Hematopoietic multipotent progenitor cell treated with erythropoietin and hydrocortisone succinate and interleukin-3 and kit ligand, for 4 days (in vitro differentiated cells): Measurements from ENCODE around the gene RBL1.
"Not testable (repeated sequence)": the region's sequence is repeated elsewhere in the genome, so short reads cannot be mapped to it uniquely, and the experiment has no call there.

ENCODE experiments used
- DNase-seq: peaks from one replicate; pipeline ENCODE4 v3.0.0-alpha.2; 2015

The RBL1 gene

DNA sequence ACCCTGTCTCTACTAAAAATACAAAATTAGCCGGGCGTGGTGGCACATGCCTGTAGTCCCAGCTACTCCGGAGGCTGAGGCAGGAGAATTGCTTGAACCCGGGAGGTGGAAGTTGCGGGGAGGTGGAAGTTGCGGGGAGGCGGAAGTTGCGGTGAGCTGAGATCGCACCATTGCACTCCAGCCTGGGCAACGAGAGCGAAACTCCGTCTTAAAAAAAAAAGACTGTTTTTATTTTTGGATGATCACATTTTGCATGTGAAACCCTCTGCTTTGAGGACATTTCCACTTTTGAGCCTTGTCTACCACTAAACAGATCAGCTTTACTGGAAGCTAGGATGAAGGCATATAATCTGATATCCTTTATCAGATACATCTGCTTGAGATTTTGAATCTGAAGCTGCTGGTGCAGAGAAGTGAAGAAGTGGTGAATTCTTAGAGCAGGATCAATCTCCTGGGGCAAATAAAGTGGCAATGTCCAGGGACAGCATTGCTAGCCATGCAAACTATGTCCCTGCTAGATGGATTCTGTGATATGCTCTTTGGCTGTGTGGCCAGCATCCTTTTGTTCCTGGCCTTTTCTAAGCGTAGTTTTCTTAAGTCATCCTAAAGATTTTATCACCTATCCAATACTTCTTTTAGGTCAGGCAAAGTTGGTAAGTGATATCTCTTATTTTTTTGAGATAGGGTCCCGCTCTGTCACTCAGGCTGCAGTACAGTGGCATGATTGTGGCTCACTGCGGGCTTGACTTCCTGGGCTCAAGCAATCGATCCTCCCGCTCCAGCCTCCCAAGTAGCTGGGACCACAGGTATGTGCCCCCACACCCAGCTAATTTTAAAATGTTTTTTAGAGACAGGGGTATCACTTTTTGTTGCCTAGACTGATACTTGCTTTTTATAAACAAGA lies 23.3 kb downstream of the RBL1 start:
- DNase-seq, result no peak

DNA sequence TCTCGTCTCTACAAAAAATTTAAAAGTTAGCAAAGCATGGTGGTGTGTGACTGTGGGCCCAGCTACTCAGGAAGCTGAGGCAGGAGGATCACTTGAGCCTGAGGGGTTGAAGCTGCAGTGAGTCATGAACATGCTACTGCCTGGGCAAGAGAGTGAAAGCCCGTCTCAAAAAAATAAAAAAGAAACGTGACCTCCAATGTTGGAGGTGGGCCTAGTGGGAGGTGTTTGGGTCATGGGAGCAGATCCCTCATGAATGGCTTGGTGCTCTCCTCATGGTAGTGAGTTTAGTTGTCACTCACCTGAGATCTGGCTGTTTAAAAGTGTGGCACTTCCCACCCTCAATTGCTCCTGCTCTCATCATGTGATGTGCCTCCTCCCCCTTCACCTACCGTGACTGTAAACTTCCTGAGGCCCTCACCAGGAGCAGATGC lies 24.3 kb downstream of the RBL1 start:
- no peak for DNase-seq

- not testable (repeated sequence) for DNase-seq
Measured at GRCh38 chr20:37069563-37069962, 26.2 kb downstream of the RBL1 start.

- no peak for DNase-seq
Measured at GRCh38 chr20:37066168-37066567, 29.6 kb downstream of the RBL1 start.

DNA sequence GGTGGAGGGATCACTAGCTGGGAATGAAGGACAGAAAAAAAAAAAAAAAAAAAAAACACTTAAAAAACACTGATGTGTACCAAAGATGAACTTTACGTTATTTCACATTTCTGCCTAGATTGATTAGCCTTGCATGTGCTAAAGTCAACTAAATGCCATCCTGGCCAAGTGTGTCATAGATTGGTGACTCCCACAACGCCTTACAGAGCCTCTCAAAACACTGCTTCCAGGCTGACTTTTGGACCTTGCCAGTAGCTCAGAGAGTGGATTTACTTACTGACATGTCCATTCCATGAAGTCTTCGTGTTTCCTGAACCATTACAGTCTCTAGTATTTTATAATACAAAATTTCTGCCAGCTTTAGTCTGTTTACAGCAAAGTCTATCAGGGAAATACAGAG lies 40.5 kb downstream of the RBL1 start:
- no peak for DNase-seq

- DNase-seq, result no peak
Measured at GRCh38 chr20:37053230-37053950, 42.4 kb downstream of the RBL1 start.

DNA sequence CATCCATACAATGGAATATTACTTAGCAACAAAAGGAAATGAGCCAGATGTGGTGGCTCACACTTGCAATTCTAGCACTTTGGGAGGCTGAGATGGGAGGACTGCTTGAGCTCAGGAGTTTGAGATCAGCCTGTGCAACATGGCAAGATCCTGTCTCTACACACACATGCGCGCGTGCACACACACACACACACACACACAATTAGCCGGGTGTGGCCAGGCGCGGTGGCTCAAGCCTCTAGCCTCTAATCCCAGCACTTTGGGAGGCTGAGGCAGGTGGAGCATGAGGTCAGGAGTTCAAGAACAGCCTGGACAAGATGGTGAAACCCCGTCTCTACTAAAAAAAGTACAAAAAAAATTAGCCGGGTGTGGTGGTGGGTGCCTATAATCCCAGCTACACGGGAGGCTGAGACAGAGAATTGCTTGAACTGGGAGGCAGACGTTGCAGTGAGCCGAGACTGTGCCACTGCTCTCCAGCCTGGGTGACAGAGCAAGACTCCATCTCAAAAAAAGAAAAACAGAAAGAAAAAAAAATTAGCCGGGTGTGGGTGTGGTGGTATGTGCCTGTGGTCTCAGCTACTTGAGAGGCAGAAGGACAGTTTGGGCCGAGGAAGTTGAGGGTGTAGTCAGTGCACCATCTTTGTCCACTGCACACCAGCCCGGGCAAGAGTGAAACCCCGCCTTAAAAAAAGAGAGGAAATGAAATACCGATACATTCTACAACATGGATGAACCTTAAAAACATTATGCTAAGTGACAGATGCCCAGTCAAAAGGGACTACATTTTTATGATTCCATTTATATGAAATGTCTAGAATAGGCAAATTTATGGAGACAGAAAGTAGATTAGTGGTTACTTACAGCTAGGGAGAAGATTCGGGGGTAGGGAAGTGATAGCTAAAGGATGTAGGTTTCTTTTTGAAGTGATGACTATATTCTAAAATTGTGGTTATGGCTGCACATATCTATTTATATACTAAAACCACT lies 52.5 kb downstream of the RBL1 start:
- DNase-seq, result peak; percentile 27

- not testable (repeated sequence) for DNase-seq
Measured at GRCh38 chr20:37039366-37039765, 56.4 kb downstream of the RBL1 start.

GRCh38 chr20:37032077-37032476 lies 63.7 kb downstream of the RBL1 start:
- no peak for DNase-seq

- no peak for DNase-seq
Measured at GRCh38 chr20:37020636-37021035, 75.2 kb downstream of the RBL1 start.

GRCh38 chr20:37012631-37013030 lies 83.2 kb downstream of the RBL1 start:
- not testable (repeated sequence) for DNase-seq

DNA sequence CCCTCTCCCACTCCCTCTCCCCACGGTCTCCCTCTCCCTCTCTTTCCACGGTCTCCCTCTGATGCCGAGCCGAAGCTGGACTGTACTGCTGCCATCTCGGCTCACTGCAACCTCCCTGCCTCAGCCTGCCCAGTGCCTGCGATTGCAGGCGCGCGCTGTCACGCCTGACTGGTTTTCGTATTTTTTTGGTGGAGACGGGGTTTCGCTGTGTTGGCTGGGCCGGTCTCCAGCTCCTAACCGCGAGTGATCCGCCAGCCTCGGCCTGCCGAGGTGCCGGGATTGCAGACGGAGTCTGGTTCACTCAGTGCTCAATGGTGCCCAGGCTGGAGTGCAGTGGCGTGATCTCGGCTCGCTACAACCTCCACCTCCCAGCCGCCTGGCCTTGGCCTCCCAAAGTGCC lies 83.9 kb downstream of the RBL1 start:
- DNase-seq, result not testable (repeated sequence)

DNA sequence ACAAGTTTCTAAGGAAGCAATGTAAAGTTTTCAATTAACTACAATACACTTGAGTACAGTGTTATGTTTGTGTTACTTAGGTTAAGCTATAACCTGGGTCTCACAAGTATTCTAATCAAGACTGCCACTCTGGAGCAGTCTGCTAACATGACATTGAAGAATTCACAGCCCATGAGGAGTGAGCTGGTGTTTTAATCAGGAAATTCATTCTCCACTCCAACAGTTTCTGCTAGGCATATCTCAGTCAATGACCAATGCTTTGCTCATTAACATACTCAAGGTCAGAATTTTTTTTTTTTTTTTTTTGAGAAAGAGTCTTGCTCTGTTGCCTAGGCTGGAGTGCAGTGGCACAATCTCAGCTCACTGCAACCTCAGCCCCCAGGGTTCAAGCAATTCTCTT lies 84.7 kb downstream of the RBL1 start:
- DNase-seq, result no peak

GRCh38 chr20:37007898-37008649 lies 87.7 kb downstream of the RBL1 start:
- DNase-seq, result peak; percentile 53

DNA sequence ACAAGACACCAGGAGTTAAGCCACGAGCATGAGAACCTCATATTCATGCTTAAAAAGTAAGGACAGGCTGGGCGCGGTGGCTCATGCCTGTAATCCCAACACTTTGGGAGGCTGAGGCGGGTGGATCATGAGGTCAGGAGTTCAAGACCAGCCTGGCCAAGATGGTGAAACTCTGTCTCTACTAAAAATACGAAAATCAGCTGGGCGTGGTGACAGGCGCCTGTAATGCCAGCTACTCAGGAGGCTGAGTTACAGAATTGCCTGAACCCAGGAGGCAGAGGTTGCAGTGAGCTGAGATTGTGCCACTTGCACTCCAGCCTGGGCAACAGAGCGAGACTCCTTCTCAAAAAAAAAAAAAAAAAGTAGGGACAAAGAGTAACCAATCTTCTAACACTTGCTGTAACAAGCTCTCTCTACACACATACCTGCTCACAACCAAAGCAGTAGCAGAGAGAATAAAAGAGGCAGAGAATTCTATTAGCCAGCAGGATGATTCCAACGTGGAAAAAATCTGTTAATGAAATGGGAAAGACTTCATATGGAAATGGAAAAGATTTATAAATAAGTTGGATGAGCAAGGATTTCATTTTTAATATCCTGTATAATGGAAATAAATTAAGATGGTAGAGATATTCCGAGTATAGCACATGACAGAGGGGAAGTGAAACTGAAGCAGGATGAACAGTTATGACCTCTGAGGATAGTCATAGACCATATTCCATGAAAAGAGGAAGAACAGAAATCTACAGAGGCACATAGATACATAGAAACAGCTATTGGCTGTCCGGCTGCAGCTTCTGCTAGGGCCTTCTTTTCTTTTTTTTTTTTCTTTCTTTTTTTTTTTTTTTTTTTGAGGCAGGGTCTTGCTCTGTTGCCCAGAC lies 90.5 kb downstream of the RBL1 start:
- peak; percentile 53 for DNase-seq

- DNase-seq, result not testable (repeated sequence)
Measured at GRCh38 chr20:37001634-37002033, 94.2 kb downstream of the RBL1 start.

DNA sequence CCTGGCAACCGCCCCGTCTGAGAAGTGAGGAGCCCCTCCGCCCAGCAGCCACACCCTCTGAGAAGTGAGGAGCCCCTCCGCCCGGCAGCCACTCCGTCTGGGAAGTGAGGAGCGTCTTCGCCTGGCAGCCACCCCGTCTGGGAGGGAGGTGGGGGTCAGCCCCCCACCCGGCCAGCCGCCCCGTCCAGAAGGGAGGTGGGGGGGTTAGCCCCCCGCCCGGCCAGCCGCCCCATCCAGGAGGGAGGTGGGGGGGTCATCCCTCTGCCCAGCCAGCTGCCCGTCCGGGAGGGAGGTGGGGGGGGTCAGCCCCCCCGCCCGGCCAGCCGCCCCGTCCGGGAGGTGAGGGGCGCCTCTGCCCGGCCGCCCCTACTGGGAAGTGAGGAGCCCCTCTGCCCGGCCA lies 95.6 kb downstream of the RBL1 start:
- DNase-seq, result not testable (repeated sequence)

DNA sequence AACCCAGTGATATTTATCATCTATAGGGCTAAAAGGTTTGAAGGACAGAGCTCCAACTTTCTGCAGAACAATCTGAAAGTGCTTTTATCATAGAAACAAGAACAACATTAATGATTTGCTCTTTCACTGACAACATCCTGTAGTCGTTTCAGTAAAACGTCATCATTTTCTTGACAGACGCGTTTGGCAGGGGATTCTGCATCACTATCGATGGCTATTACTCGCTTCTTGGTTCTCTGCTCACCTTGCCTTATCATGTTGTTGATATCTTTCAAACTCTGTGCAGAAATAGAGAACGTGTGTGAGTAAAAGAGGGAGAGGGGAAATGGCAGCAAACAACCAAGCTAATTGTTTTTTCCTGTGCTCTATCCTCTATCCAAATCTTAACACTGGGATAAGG lies 97.1 kb downstream of the RBL1 start:
- DNase-seq, result no peak

GRCh38 chr20:36997121-36997520 lies 98.7 kb downstream of the RBL1 start:
- DNase-seq, result no peak

DNA sequence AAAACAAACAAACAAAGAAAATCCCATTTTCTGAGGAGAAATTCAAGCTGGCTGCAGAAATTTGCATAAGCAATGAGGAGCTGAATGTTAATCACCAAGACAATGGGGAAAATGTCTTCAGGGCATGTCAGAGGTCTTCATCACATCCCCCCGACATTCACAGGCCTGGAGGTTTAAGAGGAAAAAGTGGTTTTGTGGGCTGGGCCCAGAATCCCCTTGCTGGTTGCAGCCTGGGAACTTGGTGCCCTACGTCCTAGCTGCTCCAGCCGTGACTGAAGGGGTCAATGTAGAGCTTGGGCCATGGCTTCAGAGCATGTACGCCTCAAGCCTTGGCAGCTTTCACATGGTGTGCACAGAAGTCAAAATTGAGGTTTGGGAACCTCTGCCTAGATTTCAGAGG lies 101.6 kb downstream of the RBL1 start:
- DNase-seq, result not testable (repeated sequence)

GRCh38 chr20:36992802-36993334 lies 102.9 kb downstream of the RBL1 start:
- no peak for DNase-seq
